ENCODE measurements around the gene AOPEP. TPM values are rescaled to one million over a fixed set of nuclear protein-coding genes. Genes with fewer than 3 reads are reported as not detected.
A peak's percentile ranks its signal among the peaks of the same experiment; 100 is the strongest.

Gene AOPEP
- total and polyA plus RNA-seq, 2 of the 13 experiments (the other 11 are each of a cell fraction or from before 2014, with no cell fraction given) = 22.2 to 41.6 TPM

GRCh38 chr9:95127249-95128176, 401.0 kb downstream of the AOPEP start (continued):
- TF ChIP-seq TP53 (CRISPR knock-in tag; conservative IDR thresholded peaks at IDR 0.05) (no peak), ZNF253 (CRISPR knock-in tag; IDR thresholded peaks at IDR 0.05; ENCODE audit: borderline replicate concordance) (no peak), TFDP1 (CRISPR knock-in tag; IDR thresholded peaks at IDR 0.05; ENCODE audit: borderline replicate concordance) (no peak), ZBTB33 (CRISPR knock-in tag; IDR thresholded peaks at IDR 0.05) (0 out of 2 replicates have a peak, but pooled peaks have one; percentile 18), TARDBP (CRISPR knock-in tag; IDR thresholded peaks at IDR 0.05) (no peak), SNRNP70 (IDR thresholded peaks at IDR 0.05; ENCODE audit: low read depth, low read length) (no peak), THAP7 (CRISPR knock-in tag; IDR thresholded peaks at IDR 0.05) (no peak), SP140L (CRISPR knock-in tag; IDR thresholded peaks at IDR 0.05; ENCODE audit: borderline replicate concordance) (no peak), ZNF646 (CRISPR knock-in tag; IDR thresholded peaks at IDR 0.05) (no peak), JARID2 (CRISPR knock-in tag; IDR thresholded peaks at IDR 0.05; ENCODE audit: insufficient replicate concordance) (no peak), ATF1 (CRISPR knock-in tag; IDR thresholded peaks at IDR 0.05) (no peak), ZNF414 (CRISPR knock-in tag; IDR thresholded peaks at IDR 0.05) (no peak), UBTF (CRISPR knock-in tag; IDR thresholded peaks at IDR 0.05) (no peak), SNAPC2 (CRISPR knock-in tag; IDR thresholded peaks at IDR 0.05) (no peak)
